GM19468 (cell line): Measurements from ENCODE around the gene AP1G1.
"Not testable (repeated sequence)": the region's sequence is repeated elsewhere in the genome, so short reads cannot be mapped to it uniquely, and the experiment has no call there.

Experiments
- ATAC-seq: cut with Tn5 transposase; IDR thresholded peaks from one replicate; pipeline ENCODE4 v1.9.1; 2021; ENCODE audit warnings: mild to moderate bottlenecking, moderate library complexity, moderate number of reproducible peaks; ENCODE audit not compliant: unreplicated experiment; ENCODE audit errors: extremely low read depth

AP1G1 gene

DNA sequence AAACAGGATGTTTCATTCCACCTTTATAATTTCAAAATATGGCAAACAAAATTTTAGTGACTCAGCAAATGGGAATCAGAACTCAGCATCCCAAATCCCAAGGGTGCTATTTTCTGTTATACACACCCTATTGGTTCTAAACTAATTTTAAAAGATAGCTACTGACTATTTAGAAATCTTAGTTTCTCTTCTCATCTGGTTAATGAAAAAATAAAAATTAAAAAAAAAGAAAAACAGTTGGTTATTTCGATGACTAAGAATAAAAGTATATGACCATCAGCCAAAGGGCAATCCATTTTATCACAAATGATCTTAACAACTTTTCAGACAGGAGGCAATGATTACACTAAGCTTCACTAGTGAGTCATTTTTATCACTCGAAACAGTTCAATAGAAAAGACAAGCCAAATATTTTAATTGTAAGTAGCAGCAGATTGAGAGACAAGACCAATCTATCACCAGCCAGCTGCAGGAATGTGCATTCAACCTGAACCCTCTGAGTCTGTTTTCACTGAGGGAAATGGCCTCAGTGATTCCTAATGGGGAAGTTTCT is 99.3 kb downstream of the AP1G1 start:
- ATAC-seq: no peak

DNA sequence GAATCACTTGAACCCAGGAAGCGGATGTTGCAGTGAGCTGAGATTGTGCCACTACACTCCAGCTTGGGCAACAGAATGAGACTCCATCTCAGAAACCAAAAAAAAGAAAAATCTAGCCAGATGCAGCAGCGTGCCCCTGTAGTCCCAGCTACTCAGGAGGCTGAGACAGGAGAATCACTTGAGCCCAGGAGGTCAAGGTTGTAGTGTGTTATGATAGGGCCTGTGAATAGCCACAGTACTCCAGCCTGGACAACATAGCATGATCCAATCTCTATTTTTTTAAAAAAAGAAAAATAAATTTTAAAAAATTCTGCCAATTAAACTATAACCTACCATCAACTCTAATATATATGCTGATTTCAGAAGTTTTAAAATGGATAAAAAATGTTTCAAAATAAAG is 99.9 kb downstream of the AP1G1 start:
- ATAC-seq: no peak

DNA sequence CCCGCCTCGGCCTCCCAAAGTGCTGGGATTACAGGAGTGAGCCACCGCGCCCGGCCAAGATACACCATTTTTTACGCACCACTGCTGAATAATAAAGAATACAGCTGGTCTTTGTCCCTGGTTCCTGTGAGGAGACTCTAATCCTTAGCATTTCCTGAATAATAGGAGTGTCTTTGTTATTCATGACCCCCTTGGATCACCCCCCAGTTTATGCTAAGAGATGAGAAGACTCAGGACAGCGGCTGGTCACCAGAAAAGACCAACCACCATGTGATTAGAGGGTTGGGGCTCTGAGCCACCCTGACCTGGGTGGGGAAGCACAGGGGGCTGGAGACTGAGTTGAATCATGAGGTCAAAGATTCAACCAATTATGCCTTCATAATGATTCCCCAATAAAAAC is 101.4 kb downstream of the AP1G1 start:
- no peak for ATAC-seq

DNA sequence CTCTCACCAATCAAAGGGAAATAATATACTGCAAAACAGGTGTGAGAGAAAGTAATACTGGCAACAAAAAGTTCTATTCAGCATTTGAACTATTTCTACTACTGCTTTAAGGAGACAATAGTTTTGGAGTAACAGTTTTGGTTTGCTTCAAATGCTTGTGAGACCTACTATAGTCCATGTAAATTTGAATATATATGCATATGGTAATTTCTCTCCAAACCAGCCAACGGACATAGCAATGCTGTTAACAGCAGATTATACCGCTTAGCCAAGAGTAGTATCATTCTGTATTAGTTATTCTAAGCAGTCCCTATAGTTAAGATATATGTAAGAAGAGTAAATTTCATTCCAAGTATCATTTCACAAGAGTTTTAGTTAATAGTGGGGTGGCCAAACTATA is 102.6 kb downstream of the AP1G1 start:
- ATAC-seq: no peak

DNA sequence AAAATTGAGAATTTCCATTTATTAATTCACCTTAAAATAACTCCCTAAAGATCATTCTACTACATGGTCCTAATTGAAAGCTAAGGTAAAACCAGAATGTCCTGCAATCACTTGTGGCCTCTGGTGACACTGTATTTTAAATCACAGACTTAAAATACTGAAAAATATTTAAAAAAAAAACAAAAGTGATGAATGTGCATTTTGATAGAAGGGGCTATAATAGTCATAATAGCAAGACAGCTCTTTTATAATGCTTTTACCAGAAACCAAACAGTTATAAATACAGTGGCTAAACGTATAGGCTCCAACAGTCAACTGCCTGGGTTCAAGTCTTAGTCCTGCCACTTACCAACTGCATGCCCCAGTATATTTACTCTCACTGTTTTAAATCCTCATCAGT is 105.3 kb downstream of the AP1G1 start:
- no peak for ATAC-seq

DNA sequence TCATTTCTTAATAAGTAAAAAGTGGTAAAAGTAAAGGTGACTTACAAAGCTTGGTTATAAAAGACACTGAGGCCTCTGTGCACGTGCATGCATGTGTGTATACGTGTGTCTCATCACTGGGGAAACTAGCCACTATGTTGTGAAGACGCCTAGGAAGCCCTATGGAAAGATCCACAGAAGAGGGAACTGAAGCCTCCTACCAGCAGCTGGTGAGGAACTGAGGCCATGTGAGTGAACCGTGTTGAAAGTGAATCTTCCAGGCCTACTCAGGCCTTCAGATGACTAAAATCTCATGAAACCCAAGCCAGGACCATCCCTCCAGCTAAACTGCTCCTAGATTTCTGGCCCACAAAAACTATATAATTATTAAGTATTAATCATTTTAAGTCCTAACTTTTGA is 107.8 kb downstream of the AP1G1 start:
- no peak for ATAC-seq

DNA sequence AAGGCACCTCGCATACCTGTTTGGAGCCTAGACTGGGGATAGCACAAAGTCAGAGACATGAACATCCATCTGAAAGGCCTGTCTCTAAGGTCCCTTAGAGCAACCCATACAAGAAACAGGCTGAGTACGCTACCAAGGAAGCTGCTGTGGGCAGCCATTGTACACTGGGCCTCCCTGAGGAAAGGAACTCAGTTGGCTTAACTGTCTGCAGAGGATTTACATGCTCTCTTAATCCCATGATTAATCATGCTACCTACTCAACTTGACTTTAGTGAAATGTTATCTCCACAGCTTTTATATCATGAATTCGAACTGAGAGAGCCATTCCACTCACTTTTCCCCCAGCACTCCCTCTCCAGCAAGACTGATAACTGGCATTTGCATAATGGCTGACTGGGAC is 110.1 kb downstream of the AP1G1 start:
- no peak for ATAC-seq

DNA sequence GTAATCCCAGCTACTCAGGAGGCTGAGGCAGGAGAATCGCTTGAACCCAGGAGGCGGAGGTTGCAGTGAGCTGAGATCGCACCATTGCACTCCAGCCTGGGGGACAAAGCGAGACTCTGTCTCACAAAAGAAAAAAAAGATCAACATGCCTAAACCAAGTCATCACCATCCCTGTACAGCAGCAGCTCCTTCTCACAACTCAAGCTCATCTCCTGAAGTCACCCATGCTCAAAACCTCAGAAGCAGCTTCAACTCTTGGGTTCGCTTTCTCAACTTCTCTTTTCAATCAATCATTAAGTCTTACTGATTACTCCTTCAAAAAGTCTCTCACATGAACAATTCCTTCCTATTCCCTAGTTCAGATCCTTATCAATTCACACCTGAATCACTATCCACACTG is 115.5 kb downstream of the AP1G1 start:
- ATAC-seq: no peak

DNA sequence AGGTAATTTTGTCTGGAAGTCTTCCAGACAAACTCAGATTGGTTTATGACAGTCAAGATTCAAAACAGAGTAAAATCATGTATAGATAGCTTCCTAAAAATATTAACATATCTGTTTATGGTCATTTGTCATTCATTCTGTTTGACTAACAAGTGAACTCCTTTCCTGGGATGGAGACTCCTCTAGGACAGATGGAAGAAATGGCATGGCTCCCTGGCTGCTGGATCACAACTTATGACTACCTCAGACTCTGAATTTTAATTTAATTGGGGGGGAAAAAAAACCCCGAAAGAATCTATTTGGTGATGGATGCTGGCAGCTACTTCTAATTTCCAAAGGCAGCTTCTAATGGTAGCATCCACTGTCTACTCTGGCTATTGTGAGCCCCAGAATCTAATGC is 118.7 kb downstream of the AP1G1 start:
- ATAC-seq: no peak

DNA sequence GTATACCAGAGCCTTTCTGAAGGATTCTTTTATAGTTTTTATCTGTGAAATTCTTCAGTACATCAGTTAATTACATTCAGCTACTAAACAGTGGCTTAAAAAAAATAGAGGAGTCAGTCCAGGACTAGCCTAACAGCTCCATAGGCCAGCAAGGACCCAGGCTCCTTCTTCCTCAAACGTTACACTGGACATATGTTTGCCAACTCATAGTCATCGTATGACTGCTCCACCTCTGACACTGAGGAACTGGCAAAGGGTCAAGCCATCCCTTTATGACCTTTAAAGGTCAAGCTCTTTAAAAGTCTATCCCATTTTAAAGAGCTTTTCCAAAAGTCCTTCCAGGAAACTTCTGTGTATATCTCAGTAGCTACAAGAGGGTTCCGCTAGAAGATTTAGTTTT is 120.8 kb downstream of the AP1G1 start:
- ATAC-seq: no peak

DNA sequence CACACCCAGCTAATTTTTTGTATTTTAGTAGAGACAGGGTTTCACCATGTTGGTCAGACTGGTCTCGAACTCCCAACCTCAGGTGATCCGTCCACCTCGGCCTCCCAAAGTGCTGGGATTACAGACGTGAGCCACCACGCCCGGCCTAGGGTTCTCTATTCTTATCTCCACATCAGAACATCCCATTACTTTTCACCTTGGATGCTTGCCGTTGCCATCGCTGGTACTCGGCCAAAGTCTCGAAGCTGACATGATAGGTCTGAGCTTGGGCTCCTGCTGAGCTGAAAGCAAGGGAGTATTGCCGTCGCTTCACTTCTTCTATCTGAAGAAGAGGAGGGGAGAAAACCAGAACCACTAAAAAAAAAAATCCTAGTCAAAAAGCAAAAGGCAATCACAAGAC is 124.4 kb downstream of the AP1G1 start:
- ATAC-seq: not testable (repeated sequence)

DNA sequence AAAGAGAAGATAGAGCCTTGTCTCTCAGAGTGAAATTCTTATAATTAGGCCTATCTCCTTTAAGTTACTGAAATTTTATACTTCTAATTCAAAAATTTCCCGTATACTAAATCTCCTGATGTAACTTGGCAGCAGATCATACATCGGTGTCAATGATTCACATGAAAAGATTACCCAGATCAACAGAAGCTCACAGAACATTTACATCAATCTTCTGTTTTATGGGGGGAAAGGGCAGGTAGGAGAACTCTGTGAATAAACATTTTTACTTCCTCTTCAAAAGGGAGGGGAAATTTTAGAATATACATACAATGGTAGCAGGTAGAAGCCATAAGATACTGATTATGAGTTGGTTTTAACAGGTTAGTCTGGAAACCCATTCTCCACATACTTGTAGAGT is 127.3 kb downstream of the AP1G1 start:
- ATAC-seq: no peak
